RPMI8226 (cell line): ENCODE results near the gene CARD14.
A peak's percentile ranks its signal among the peaks of the same experiment; 100 is the strongest.

Experiments used
- DNase-seq: peaks from one replicate; pipeline ENCODE4 v3.0.0-alpha.2; 2015

The CARD14 gene

GRCh38 chr17:80212962-80213642 is 43.3 kb downstream of the CARD14 start:
- DNase-seq: no peak

GRCh38 chr17:80213643-80213975 is 43.8 kb downstream of the CARD14 start:
- DNase-seq: no peak

GRCh38 chr17:80214012-80214877 is 44.4 kb downstream of the CARD14 start:
- DNase-seq: no peak

GRCh38 chr17:80214878-80215210 is 45.0 kb downstream of the CARD14 start:
- DNase-seq: no peak

GRCh38 chr17:80216473-80217456 is 46.9 kb downstream of the CARD14 start:
- no peak for DNase-seq

- no peak for DNase-seq
Observed at GRCh38 chr17:80217703-80218362, 48.0 kb downstream of the CARD14 start.

- no peak for DNase-seq
Observed at GRCh38 chr17:80218391-80218790, 48.6 kb downstream of the CARD14 start.

GRCh38 chr17:80219013-80219762 is 49.4 kb downstream of the CARD14 start:
- DNase-seq: peak; percentile 96

- DNase-seq: no peak
Observed at GRCh38 chr17:80219763-80220053, 49.9 kb downstream of the CARD14 start.

- DNase-seq: peak; percentile 72
Observed at GRCh38 chr17:80220054-80220735, 50.4 kb downstream of the CARD14 start, which contains the start of the genes SGSH and SLC26A11. SGSH (minus strand) TSS chr17:80220333; CDS start chr17:80220313, 20 bp downstream. SLC26A11 (plus strand) TSS chr17:80220427; CDS start chr17:80221561, 1,134 bp downstream.

- no peak for DNase-seq
Observed at GRCh38 chr17:80220736-80221215, 50.9 kb downstream of the CARD14 start.

- no peak for DNase-seq
Observed at GRCh38 chr17:80221351-80222105, 51.7 kb downstream of the CARD14 start.

- no peak for DNase-seq
Observed at GRCh38 chr17:80222376-80223141, 52.7 kb downstream of the CARD14 start.

- no peak for DNase-seq
Observed at GRCh38 chr17:80223142-80223815, 53.4 kb downstream of the CARD14 start.

GRCh38 chr17:80223838-80224497 is 54.1 kb downstream of the CARD14 start:
- no peak for DNase-seq

GRCh38 chr17:80224683-80225082 is 54.9 kb downstream of the CARD14 start:
- DNase-seq: no peak

- no peak for DNase-seq
Observed at GRCh38 chr17:80225230-80225629, 55.4 kb downstream of the CARD14 start.

- no peak for DNase-seq
Observed at GRCh38 chr17:80227156-80227555, 57.3 kb downstream of the CARD14 start.
